Brain microvascular endothelial cell (primary cell): ENCODE measurements around the gene DUSP28.

Experiments
- DNase-seq: peaks from one replicate; pipeline ENCODE4 v3.0.0-alpha.2; 2020
- H3K27ac ChIP-seq: fragments of 250-450 bp; sonication (Bioruptor Pico); 2 replicates; pipeline ENCODE4 v1.5.1; 2020; ENCODE audit warnings: mild to moderate bottlenecking, moderate library complexity
- H3K27me3 ChIP-seq: fragments of 250-450 bp; sonication (Bioruptor Pico); replicated peaks from 2 replicates; pipeline ENCODE4 v1.5.1; 2020; ENCODE audit warnings: mild to moderate bottlenecking
- H3K36me3 ChIP-seq: fragments of 250-450 bp; sonication (Bioruptor Pico); replicated peaks from 2 replicates; pipeline ENCODE4 v1.5.1; 2020; ENCODE audit warnings: mild to moderate bottlenecking
- H3K4me3 ChIP-seq: 2 replicates; pipeline ENCODE4 v1.5.1; 2011; ENCODE audit warnings: low read depth, mild to moderate bottlenecking, control low read depth, low read length, moderate library complexity
- in situ Hi-C: cut with HindIII; loops from 2 replicates; pipeline ENCODE4 v1.10.0; 2017; ENCODE audit warnings: low sequenced_read_pairs, low pct_ligation_motif_present
- TF ChIP-seq, protein P1 (sequence below): IDR thresholded peaks from 2 replicates; pipeline ENCODE4 v1.5.1; 2011; ENCODE audit warnings: low read depth, mild to moderate bottlenecking, moderate library complexity, low read length, control low read depth, inconsistent platforms; ENCODE audit errors: missing control alignments

DUSP28 gene

DNA sequence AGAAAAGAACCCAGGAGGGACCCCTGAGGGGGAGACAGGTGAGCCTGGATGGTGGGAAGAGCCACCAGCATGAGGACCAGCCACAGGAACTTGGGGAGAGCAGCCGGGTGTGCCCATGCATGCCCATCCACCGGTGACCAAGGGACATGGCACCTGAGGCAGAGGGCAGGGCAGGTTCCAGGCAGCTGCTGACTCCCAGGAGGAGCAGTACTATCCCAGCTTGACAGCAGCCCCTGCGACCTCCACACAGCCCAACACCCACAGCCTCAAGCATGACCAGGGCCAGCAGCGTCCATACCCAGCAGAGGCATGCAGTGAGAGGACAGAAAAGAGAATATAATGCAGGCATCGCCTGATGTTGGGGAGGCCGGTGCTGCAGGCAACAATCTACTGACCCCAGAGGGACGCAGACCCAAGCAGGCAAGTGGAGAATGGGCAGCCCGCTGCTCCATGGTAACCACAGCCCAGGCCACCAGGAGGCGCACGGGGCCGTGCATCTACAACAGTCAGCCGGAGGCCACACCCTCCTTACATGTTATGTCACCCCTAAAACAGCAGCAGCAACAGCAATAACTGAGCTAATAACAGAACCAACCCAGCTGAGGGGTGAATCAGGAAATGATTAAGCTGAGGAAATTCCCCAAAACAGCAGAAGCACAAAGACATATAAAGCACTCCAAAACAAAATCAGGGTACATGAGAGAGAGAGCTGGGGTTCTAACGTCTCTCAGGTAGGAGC lies 46.4 kb upstream of the DUSP28 start:
- H3K4me3 ChIP-seq, result no peak overlapping the region
- H3K27ac ChIP-seq, result no peak overlapping the region
- peak; percentile 85 for DNase-seq
- no peaks in the 10 kb centered on the region for H3K27me3 ChIP-seq
- no peaks in the 10 kb centered on the region for H3K36me3 ChIP-seq
- TF ChIP-seq, protein P1, sequence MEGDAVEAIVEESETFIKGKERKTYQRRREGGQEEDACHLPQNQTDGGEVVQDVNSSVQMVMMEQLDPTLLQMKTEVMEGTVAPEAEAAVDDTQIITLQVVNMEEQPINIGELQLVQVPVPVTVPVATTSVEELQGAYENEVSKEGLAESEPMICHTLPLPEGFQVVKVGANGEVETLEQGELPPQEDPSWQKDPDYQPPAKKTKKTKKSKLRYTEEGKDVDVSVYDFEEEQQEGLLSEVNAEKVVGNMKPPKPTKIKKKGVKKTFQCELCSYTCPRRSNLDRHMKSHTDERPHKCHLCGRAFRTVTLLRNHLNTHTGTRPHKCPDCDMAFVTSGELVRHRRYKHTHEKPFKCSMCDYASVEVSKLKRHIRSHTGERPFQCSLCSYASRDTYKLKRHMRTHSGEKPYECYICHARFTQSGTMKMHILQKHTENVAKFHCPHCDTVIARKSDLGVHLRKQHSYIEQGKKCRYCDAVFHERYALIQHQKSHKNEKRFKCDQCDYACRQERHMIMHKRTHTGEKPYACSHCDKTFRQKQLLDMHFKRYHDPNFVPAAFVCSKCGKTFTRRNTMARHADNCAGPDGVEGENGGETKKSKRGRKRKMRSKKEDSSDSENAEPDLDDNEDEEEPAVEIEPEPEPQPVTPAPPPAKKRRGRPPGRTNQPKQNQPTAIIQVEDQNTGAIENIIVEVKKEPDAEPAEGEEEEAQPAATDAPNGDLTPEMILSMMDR, result peak; percentile 98
- in situ Hi-C loops, result no loop called here

DNA sequence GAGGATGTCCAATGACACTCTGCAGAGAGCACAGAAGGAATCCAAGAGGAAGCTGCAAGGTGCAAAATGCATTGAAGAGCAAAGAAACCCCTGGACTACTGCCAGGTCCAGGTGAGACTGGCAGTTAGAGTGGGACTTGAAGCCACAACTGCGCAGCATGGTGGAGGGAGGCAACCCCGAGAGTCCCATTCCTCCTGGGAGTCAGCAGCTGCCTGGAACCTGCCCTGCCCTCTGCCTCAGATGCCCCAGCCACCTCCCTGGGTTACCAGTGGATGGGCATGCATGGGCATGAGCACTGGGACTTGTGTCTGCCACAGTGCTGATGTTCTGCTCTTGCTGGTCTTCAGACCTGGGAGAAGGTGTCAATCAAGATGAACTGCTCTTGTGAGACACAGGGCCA lies 45.5 kb upstream of the DUSP28 start:
- Histone ChIP-seq H3K27ac (no peak overlapping the region), H3K4me3 (no peak overlapping the region), H3K27me3 (no peaks in the 10 kb centered on the region), H3K36me3 (no peaks in the 10 kb centered on the region)
- TF ChIP-seq, protein P1, result no peak
- no peak for DNase-seq
- in situ Hi-C loops, result no loop called here

DNA sequence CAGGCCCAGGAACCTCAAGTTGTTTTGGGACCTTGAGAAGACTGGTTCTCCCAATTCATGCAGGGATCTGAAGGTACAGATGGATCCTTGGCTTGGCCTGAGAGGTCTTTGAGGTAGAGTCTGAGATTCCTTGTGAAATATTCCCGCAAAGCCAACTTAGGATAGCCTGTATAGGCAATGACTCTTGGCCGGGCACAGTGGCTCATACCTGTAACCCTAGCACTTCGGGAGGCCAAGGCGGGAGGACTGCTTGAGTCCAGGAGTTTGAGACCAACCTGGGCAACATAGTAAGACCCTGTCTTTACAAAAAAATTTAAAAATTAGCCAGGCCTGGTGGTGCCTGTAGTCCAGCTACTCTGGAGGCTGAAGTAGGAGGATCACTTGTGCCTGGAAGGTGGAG lies 42.8 kb upstream of the DUSP28 start:
- TF ChIP-seq, protein P1, result no peak
- no peak for DNase-seq
- no peaks in the 10 kb centered on the region for H3K36me3 ChIP-seq
- in situ Hi-C loops, result no loop called here
- no peak overlapping the region for H3K4me3 ChIP-seq
- no peak overlapping the region for H3K27ac ChIP-seq
- H3K27me3 ChIP-seq, result no peaks in the 10 kb centered on the region

DNA sequence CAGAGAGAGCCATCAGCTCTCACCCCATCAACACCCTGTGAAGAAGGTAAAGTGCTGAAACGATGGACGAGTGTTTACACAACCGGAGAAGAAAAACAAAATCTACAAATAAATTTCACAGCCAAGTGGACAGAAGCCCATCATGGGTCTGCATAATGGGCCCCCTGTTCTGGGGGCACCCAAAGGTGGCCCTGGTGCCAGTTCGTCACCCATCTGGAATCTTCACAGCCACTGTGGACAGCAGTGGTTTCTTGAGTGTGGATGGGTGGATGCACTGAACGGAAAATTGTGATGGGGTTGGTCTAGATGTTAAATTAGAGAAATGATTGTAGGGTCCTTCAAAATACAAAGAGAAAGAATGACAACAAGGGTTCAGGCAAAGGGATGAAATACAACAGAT lies 41.2 kb upstream of the DUSP28 start:
- in situ Hi-C loops, result no loop called here
- no peak overlapping the region for H3K27ac ChIP-seq
- DNase-seq, result no peak
- H3K4me3 ChIP-seq, result no peak overlapping the region
- no peaks in the 10 kb centered on the region for H3K36me3 ChIP-seq
- TF ChIP-seq, protein P1, result no peak
- no peaks in the 10 kb centered on the region for H3K27me3 ChIP-seq

DNA sequence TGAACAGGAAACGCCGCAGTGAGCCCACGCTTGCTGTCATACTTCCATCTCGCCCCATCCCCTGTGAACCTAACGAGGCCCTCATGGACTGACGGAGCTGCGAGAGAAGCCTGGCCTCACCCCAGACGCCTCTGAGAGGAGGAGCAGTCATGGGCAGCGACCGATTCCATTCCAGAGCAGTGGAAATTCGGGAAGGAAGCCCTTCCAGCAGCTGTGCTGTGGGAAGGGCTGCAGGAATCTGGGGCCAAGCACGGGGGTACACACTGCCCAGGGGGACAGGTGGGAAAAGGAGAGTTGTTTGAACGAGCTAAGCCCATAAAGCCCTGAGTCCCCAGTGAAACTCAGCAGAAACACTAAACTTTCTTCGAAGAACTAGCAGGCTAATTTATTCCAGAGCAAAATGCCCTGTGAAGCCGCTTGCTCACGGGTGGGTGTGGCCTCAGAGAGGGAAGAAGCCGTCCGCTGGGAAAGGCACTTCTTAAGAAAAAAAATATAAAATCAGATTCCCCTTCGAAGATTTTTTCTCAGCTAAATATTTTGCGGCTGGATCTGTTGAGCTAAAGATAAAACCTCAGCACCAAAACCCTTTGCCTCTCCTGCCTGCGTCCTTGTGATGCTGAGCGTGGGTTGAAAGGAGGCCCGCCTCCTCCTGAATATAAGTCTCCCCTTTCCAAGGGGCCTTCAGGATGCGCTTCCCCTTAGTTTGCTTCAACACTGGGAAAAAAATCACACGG lies 40.6 kb upstream of the DUSP28 start:
- DNase-seq, result peak; percentile 29
- H3K36me3 ChIP-seq, result no peaks in the 10 kb centered on the region
- TF ChIP-seq, protein P1, result no peak
- H3K4me3 ChIP-seq, result no peak overlapping the region
- H3K27me3 ChIP-seq, result no peaks in the 10 kb centered on the region
- no peak overlapping the region for H3K27ac ChIP-seq
- in situ Hi-C loops, result no loop called here
